Endothelial cell of umbilical vein (primary cell): ENCODE results near the gene ARHGEF1. TPM values are rescaled to one million over a fixed set of nuclear protein-coding genes. Genes with fewer than 3 reads are reported as not detected.

Experiments
- BruUV-seq: library from RNA; stranded (reverse); fragments of 400-500 nt; replicated peaks from 2 replicates; lab custom pipeline; 2021; lab: Mats Ljungman, UMichigan
- CTCF ChIA-PET: fragments of 300-600, 350-600 bp; sonication (Branson Sonifier 250); formaldehyde crosslinking; loops from one replicate; lab custom pipeline; 2021; ENCODE audit warnings: antibody characterized with exemption, inconsistent platforms; lab: Charles Lee
- POLR2A ChIA-PET: fragments of 300-600, 350-600 bp; sonication (Branson Sonifier 250); formaldehyde crosslinking; loops from one replicate; lab custom pipeline; 2021; ENCODE audit warnings: antibody characterized with exemption, inconsistent platforms; lab: Charles Lee
- DNase-seq: peaks from one replicate; pipeline ENCODE4 v3.0.0-alpha.2; 2011; ENCODE audit warnings: low read depth, low spot score
- FAIRE-seq: peaks from 2 replicates; lab custom pipeline; 2011; peaks lifted over from hg19 to GRCh38; lab: Jason Lieb, UNC
- H2AFZ ChIP-seq: 2 replicates; pipeline ENCODE4 v1.6.0; 2012; ENCODE audit warnings: low read depth, low read length, control low read depth, inconsistent platforms
- H3K27ac ChIP-seq: 2 replicates; pipeline ENCODE4 v1.5.1; 2011; ENCODE audit warnings: low read depth, mild to moderate bottlenecking, control low read depth, low read length, moderate library complexity; ENCODE audit not compliant: insufficient read depth
- H3K27me3 ChIP-seq, 2 experiments: 2 replicates each; pipeline versions ENCODE4 v1.6.0 to v1.6.1; 2011; ENCODE audit warnings: low read length in 2 of 2, mixed read lengths in 1 of 2; ENCODE audit not compliant: control insufficient read depth in 2 of 2, insufficient read depth in 2 of 2
- H3K36me3 ChIP-seq, 2 experiments: 2 replicates in 1 of 2; 3 replicates in 1 of 2; pipeline ENCODE4 v1.5.1; 2011; ENCODE audit warnings: low read length in 2 of 2, mild to moderate bottlenecking in 1 of 2, moderate library complexity in 1 of 2; ENCODE audit not compliant: control insufficient read depth in 2 of 2, insufficient read depth in 2 of 2; ENCODE audit errors: extremely low read depth in 1 of 2
- H3K4me1 ChIP-seq: 3 replicates; pipeline ENCODE4 v1.5.1; 2011; ENCODE audit warnings: mild to moderate bottlenecking, low read length; ENCODE audit not compliant: control insufficient read depth, insufficient read depth; ENCODE audit errors: extremely low read depth
- H3K4me2 ChIP-seq: 2 replicates; pipeline ENCODE4 v1.6.1; 2011; ENCODE audit warnings: low read length, control low read depth, mixed read lengths; ENCODE audit not compliant: insufficient read depth
- H3K4me3 ChIP-seq, 3 experiments: fragments of 200-600 bp in 1 of 3; sonication (generic), shearing (Covaris generic) in 1 of 3; replicated peaks in 1 of 3; 2 replicates each; pipeline ENCODE4 v1.5.1; 2011 to 2016; ENCODE audit warnings: control low read depth in 3 of 3, low read length in 3 of 3, mild to moderate bottlenecking in 2 of 3, inconsistent platforms in 1 of 3, low read depth in 1 of 3, moderate library complexity in 1 of 3; ENCODE audit not compliant: insufficient read depth in 1 of 3
- H3K79me2 ChIP-seq: 2 replicates; pipeline ENCODE4 v1.6.0; 2012; ENCODE audit warnings: low read length, inconsistent platforms; ENCODE audit not compliant: control insufficient read depth, insufficient read depth
- H3K9ac ChIP-seq: replicated peaks from 2 replicates; pipeline ENCODE3; 2011; ENCODE audit warnings: low read length, control low read depth; ENCODE audit not compliant: insufficient read depth; ENCODE audit errors: extremely low read depth
- H3K9me1 ChIP-seq: replicated peaks from 3 replicates; pipeline ENCODE4 v1.6.0; 2011; ENCODE audit warnings: mild to moderate bottlenecking, low read length; ENCODE audit not compliant: control insufficient read depth, insufficient read depth; ENCODE audit errors: extremely low read depth
- H3K9me3 ChIP-seq: replicated peaks from 2 replicates; pipeline ENCODE4 v1.5.1; 2012; ENCODE audit warnings: low read length, inconsistent platforms; ENCODE audit not compliant: control insufficient read depth, insufficient read depth
- H4K20me1 ChIP-seq: replicated peaks from 2 replicates; pipeline ENCODE3; 2011; ENCODE audit warnings: mild to moderate bottlenecking, low read length; ENCODE audit not compliant: control insufficient read depth, insufficient read depth; ENCODE audit errors: extremely low read depth
- EZH2 ChIP-seq: IDR thresholded peaks from 2 replicates; pipeline ENCODE4 v1.6.1; 2012; ENCODE audit warnings: borderline replicate concordance, low read depth, mild to moderate bottlenecking, moderate library complexity, low read length, inconsistent platforms; ENCODE audit not compliant: severe bottlenecking
- JUN ChIP-seq: IDR thresholded peaks from 2 replicates; pipeline ENCODE4 v1.6.1; 2011; ENCODE audit warnings: borderline replicate concordance, low read depth; ENCODE audit not compliant: insufficient read length, insufficient read depth
- dilution Hi-C: fragments of 300-500 bp; cut with MboI; formaldehyde crosslinking; loops from one replicate; pipeline ENCODE4 v1.15.0; 2019; ENCODE audit warnings: low sequenced_read_pairs; ENCODE audit not compliant: extremely low pct_ligation_motif_present
- intact Hi-C: fragments of 100-400 bp; cut with micrococcal nuclease; formaldehyde crosslinking; loops from one replicate; pipeline ENCODE4 v1.10.0; 2022
- polyA plus RNA-seq, 4 experiments: library from polyadenylated mRNA; depleted of rRNA in 3 of 4; stranded (reverse) in 3 of 4; unstranded in 1 of 4; fragments of >200 nt; gene quantifications; 2 replicates each; pipeline versions ENCODE4 v1.2.1 to v1.2.3, GENCODE V29; 2011 to 2012; ENCODE audit warnings: missing spikeins in 1 of 4
- total RNA-seq: library from RNA; stranded (reverse); gene quantifications from 2 replicates; pipeline ENCODE4 v1.2.3, GENCODE V29; 2021
- TF ChIP-seq, protein P1 (sequence below): IDR thresholded peaks from 2 replicates; pipeline ENCODE4 v1.6.1; 2011; ENCODE audit not compliant: insufficient read depth, insufficient read length
- TF ChIP-seq, protein P2 (sequence below), 2 donors: IDR thresholded peaks; 1 replicate in 1 of 2; 2 replicates in 1 of 2; pipeline ENCODE4 v1.5.1; 2011; ENCODE audit warnings: low read length in 2 of 2, mild to moderate bottlenecking in 2 of 2, moderate library complexity in 2 of 2, control low read depth in 1 of 2, inconsistent platforms in 1 of 2, low read depth in 1 of 2; ENCODE audit not compliant: insufficient read depth in 1 of 2; ENCODE audit errors: extremely low read depth in 1 of 2

ARHGEF1 gene
- total and polyA plus RNA-seq, 2 donors (not counting 3 experiments of a cell fraction or from before 2014, with no cell fraction given): 65.4 to 123 TPM

DNA sequence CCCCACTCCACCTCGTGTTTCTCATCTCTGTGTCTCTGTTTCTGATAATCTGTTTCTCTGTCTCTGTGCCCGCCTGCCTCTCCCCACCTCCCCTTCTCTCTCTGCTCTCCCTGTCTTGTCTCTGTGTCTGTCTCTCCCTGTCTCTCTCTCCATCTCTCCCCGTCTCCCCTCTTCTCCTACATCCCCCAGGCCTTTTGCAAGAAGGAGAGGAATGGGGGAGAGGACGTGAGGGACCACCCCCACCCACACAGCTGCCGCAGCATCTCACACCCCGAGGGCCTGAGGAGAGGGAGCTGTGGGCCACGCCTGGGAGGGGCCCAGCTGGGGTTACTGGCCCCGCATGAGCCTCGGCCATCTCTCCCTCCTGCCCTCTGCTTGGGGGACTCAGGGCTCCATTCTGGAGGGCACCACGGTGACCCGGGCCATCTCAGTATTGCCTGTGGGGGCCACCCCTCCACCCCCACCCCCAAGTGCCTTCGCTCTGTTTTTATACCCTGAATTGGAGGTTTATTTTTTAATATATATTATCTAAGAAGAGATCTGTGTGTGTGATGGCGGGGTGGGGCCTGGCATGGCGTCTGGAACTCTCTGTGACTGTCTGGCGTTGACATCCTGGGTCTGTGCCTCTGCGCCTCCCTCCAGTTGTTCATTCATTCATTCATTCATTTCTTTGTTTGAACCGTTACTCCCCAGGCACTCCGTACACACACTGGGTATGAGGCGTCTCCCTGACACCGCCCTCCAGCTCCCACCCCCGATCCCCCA is 24.1 kb downstream of the ARHGEF1 start:
- Histone ChIP-seq H3K27ac (no peak overlapping the region), H3K4me2 (no peak overlapping the region), H3K9me3 (no peaks in the 10 kb centered on the region), H3K27me3 (peaks cover 14 to 16% of the 10 kb centered on the region in 2 experiments), H4K20me1 (no peaks in the 10 kb centered on the region), H3K36me3 (peaks cover 6 to 45% of the 10 kb centered on the region in 2 experiments), H3K4me3 (no peak overlapping the region), H3K4me1 (no peaks in the 10 kb centered on the region), H3K79me2 (no peaks in the 10 kb centered on the region), H2AFZ (no peak overlapping the region), H3K9ac (no peak overlapping the region), H3K9me1 (no peaks in the 10 kb centered on the region)
- TF ChIP-seq, protein P1, sequence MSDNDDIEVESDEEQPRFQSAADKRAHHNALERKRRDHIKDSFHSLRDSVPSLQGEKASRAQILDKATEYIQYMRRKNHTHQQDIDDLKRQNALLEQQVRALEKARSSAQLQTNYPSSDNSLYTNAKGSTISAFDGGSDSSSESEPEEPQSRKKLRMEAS: no peak
- TF ChIP-seq, protein P2, sequence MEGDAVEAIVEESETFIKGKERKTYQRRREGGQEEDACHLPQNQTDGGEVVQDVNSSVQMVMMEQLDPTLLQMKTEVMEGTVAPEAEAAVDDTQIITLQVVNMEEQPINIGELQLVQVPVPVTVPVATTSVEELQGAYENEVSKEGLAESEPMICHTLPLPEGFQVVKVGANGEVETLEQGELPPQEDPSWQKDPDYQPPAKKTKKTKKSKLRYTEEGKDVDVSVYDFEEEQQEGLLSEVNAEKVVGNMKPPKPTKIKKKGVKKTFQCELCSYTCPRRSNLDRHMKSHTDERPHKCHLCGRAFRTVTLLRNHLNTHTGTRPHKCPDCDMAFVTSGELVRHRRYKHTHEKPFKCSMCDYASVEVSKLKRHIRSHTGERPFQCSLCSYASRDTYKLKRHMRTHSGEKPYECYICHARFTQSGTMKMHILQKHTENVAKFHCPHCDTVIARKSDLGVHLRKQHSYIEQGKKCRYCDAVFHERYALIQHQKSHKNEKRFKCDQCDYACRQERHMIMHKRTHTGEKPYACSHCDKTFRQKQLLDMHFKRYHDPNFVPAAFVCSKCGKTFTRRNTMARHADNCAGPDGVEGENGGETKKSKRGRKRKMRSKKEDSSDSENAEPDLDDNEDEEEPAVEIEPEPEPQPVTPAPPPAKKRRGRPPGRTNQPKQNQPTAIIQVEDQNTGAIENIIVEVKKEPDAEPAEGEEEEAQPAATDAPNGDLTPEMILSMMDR (IDR thresholded peaks at IDR 0.05; ENCODE audit: extremely low read depth in 1 of 2, insufficient read depth in 1 of 2, low read depth in 1 of 2, low read length in 2 of 2): no peak
- TF ChIP-seq EZH2: no peak
- TF ChIP-seq JUN: no peak
- intact Hi-C loops: no loop called here
- dilution Hi-C loops: no loop called here
- DNase-seq (no peak), FAIRE-seq (no peak)
- CTCF ChIA-PET: no interaction called here
- POLR2A ChIA-PET: interaction anchor here (0.6 kb wide), 1 partner anchor 32 kb away, joined by 3 read pairs; no protein-coding TSS in a partner anchor
- BruUV-seq: TSS peak; percentile 62
